Measurements from ENCODE around the gene WDR7. TPM values are rescaled to one million over a fixed set of nuclear protein-coding genes. Genes with fewer than 3 reads are reported as not detected.

The WDR7 gene
- total RNA-seq, 2 donors from 2014 or later, result 19.7 to 29.0 TPM

- intact Hi-C loops (cut with DNase I), result no loop called here
Observed at GRCh38 chr18:56787390-56787789, 136.2 kb downstream of the WDR7 start.

GRCh38 chr18:56789004-56789888 is 138.1 kb downstream of the WDR7 start:
- WGBS, result 92% methylated on average over 9 of the region's 9 CpGs
- H3K27ac ChIP-seq, result no peak overlapping the region
- no peaks in the 10 kb centered on the region for H3K36me3 ChIP-seq
- H3K27me3 ChIP-seq (replicated peaks; ENCODE audit: insufficient read depth), result no peaks in the 10 kb centered on the region
- DNase-seq (ENCODE audit: low spot score), result no peak
- intact Hi-C loops (cut with DNase I), result no loop called here
- TF ChIP-seq POLR2AphosphoS5 (IDR thresholded peaks at IDR 0.05) (no peak), POLR2A (IDR thresholded peaks at IDR 0.05) (no peak), CTCF (IDR thresholded peaks at IDR 0.05) (no peak)
- H3K4me1 ChIP-seq (replicated peaks), result no peaks in the 10 kb centered on the region
- H3K9me3 ChIP-seq, result no peaks in the 10 kb centered on the region
- no peak overlapping the region for H3K4me3 ChIP-seq

More at GRCh38 chr18:56787390-56787789, 136.2 kb downstream of the WDR7 start:
- 85% methylated on average over 5 of the region's 5 CpGs for WGBS
- Histone ChIP-seq H3K27ac (no peak overlapping the region), H3K36me3 (no peaks in the 10 kb centered on the region), H3K27me3 (replicated peaks; ENCODE audit: insufficient read depth) (no peaks in the 10 kb centered on the region), H3K4me1 (replicated peaks) (no peaks in the 10 kb centered on the region), H3K4me3 (no peak overlapping the region), H3K9me3 (no peaks in the 10 kb centered on the region)
- no peak for TF ChIP-seq POLR2AphosphoS5 (IDR thresholded peaks at IDR 0.05)
- TF ChIP-seq CTCF (IDR thresholded peaks at IDR 0.05), result no peak
- no peak for TF ChIP-seq POLR2A (IDR thresholded peaks at IDR 0.05)
- DNase-seq (ENCODE audit: low spot score), result no peak

- WGBS, result 94% methylated on average over 3 of the region's 3 CpGs
- no peak for DNase-seq (ENCODE audit: low spot score)
- intact Hi-C loops (cut with DNase I), result no loop called here
- no peaks in the 10 kb centered on the region for H3K9me3 ChIP-seq
- TF ChIP-seq POLR2AphosphoS5 (IDR thresholded peaks at IDR 0.05) (no peak), POLR2A (IDR thresholded peaks at IDR 0.05) (no peak), CTCF (IDR thresholded peaks at IDR 0.05) (no peak)
- no peak overlapping the region for H3K27ac ChIP-seq
- no peak overlapping the region for H3K4me3 ChIP-seq
- no peaks in the 10 kb centered on the region for H3K4me1 ChIP-seq (replicated peaks)
- no peaks in the 10 kb centered on the region for H3K27me3 ChIP-seq (replicated peaks; ENCODE audit: insufficient read depth)
- no peaks in the 10 kb centered on the region for H3K36me3 ChIP-seq
Observed at GRCh38 chr18:56789889-56790180, 138.7 kb downstream of the WDR7 start.

GRCh38 chr18:56795381-56795780 is 144.2 kb downstream of the WDR7 start:
- Histone ChIP-seq H3K36me3 (no peaks in the 10 kb centered on the region), H3K9me3 (no peaks in the 10 kb centered on the region), H3K4me3 (no peak overlapping the region), H3K4me1 (replicated peaks) (no peaks in the 10 kb centered on the region), H3K27me3 (replicated peaks; ENCODE audit: insufficient read depth) (no peaks in the 10 kb centered on the region), H3K27ac (no peak overlapping the region)
- 70% methylated on average over 1 of the region's 1 CpG for WGBS
- DNase-seq (ENCODE audit: low spot score), result no peak
- intact Hi-C loops (cut with DNase I), result no loop called here
- TF ChIP-seq CTCF (IDR thresholded peaks at IDR 0.05) (no peak), POLR2A (IDR thresholded peaks at IDR 0.05) (no peak), POLR2AphosphoS5 (IDR thresholded peaks at IDR 0.05) (no peak)

GRCh38 chr18:56799756-56800155 is 148.6 kb downstream of the WDR7 start:
- intact Hi-C loops (cut with DNase I), result no loop called here
- no peak for TF ChIP-seq POLR2A (IDR thresholded peaks at IDR 0.05)
- TF ChIP-seq POLR2AphosphoS5 (IDR thresholded peaks at IDR 0.05), result no peak
- no peak overlapping the region for H3K27ac ChIP-seq
- H3K27me3 ChIP-seq (replicated peaks; ENCODE audit: insufficient read depth), result no peaks in the 10 kb centered on the region
- no peak overlapping the region for H3K4me3 ChIP-seq
- H3K4me1 ChIP-seq (replicated peaks), result no peaks in the 10 kb centered on the region
- no peaks in the 10 kb centered on the region for H3K9me3 ChIP-seq
- no peak for DNase-seq (ENCODE audit: low spot score)
- H3K36me3 ChIP-seq, result no peaks in the 10 kb centered on the region
- 27% methylated on average over 2 of the region's 2 CpGs for WGBS

Data from prostate gland (tissue), 2 donors.